HEK293 (cell line): ENCODE measurements around the gene IFIH1.

Experiments used
- CTCF ChIA-PET: fragments of 350-600 bp; formaldehyde crosslinking; extraction: SDS; loops from one replicate; lab custom pipeline; 2021; ENCODE audit warnings: antibody characterized with exemption; lab: Yijun Ruan, JAX
- POLR2A ChIA-PET: fragments of 300-600 bp; formaldehyde crosslinking; extraction: SDS; loops from one replicate; lab custom pipeline; 2020; ENCODE audit warnings: antibody characterized with exemption, inconsistent platforms; lab: Yijun Ruan, JAX
- H3K27ac ChIP-seq: fragments of 200-500 bp; sonication (Bioruptor generic); 2 replicates; pipeline ENCODE4 v1.5.1; 2014; ENCODE audit warnings: low read depth, low read length, control low read depth, inconsistent platforms; ENCODE audit errors: extremely low read depth
- H3K36me3 ChIP-seq, 2 experiments: fragments of 200-500 bp in 1 of 2; sonication (Bioruptor generic) in 1 of 2; 1 replicate in 1 of 2; 2 replicates in 1 of 2; pipeline ENCODE4 v1.5.1; 2014 to 2017; ENCODE audit warnings: inconsistent platforms in 2 of 2, low read length in 2 of 2; ENCODE audit not compliant: control insufficient read depth in 2 of 2, insufficient read depth in 1 of 2
- H3K4me1 ChIP-seq: fragments of 200-500 bp; sonication (Bioruptor generic); 2 replicates; pipeline ENCODE4 v1.5.1; 2014; ENCODE audit warnings: mild to moderate bottlenecking, low read length, inconsistent platforms; ENCODE audit not compliant: control insufficient read depth, insufficient read depth
- H3K4me3 ChIP-seq: 2 replicates; pipeline ENCODE4 v1.5.1; 2011; ENCODE audit warnings: low read depth, mild to moderate bottlenecking, control low read depth, low read length, moderate library complexity
- H3K9me3 ChIP-seq: fragments of 200-500 bp; sonication (Bioruptor generic); 2 replicates; pipeline ENCODE4 v1.5.1; 2014; ENCODE audit warnings: low read depth, low read length, inconsistent platforms; ENCODE audit not compliant: control insufficient read depth, insufficient read depth
- CTCF ChIP-seq: fragments of 450-650 bp; formaldehyde crosslinking; IDR thresholded peaks from 2 replicates; pipeline ENCODE4 v1.5.1; 2016; ENCODE audit warnings: missing biosample characterization, missing genetic modification characterization
- GFI1B ChIP-seq: fragments of 450-650 bp; formaldehyde crosslinking; IDR thresholded peaks from 2 replicates; pipeline ENCODE4 v1.5.1; 2016; ENCODE audit warnings: missing biosample characterization, missing genetic modification characterization
- HIC1 ChIP-seq: fragments of 450-650 bp; formaldehyde crosslinking; IDR thresholded peaks from 2 replicates; pipeline ENCODE4 v1.5.1; 2016; ENCODE audit warnings: missing biosample characterization, missing genetic modification characterization
- KLF16 ChIP-seq: fragments of 450-650 bp; formaldehyde crosslinking; IDR thresholded peaks from 2 replicates; pipeline ENCODE4 v1.5.1; 2017; ENCODE audit warnings: missing biosample characterization, missing genetic modification characterization
- REPIN1 ChIP-seq: fragments of 450-650 bp; formaldehyde crosslinking; IDR thresholded peaks from 2 replicates; pipeline ENCODE4 v1.5.1; 2017; ENCODE audit warnings: missing biosample characterization, missing genetic modification characterization, low read depth
- ZBTB6 ChIP-seq: fragments of 450-650 bp; formaldehyde crosslinking; IDR thresholded peaks from 2 replicates; pipeline ENCODE4 v1.5.1; 2017; ENCODE audit warnings: missing biosample characterization, missing genetic modification characterization
- ZEB2 ChIP-seq: fragments of 450-650 bp; formaldehyde crosslinking; IDR thresholded peaks from 2 replicates; pipeline ENCODE4 v1.5.1; 2016; ENCODE audit warnings: missing biosample characterization, missing genetic modification characterization
- ZNF280D ChIP-seq: fragments of 450-650 bp; formaldehyde crosslinking; IDR thresholded peaks from 2 replicates; pipeline ENCODE4 v1.5.1; 2016; ENCODE audit warnings: missing biosample characterization, missing genetic modification characterization
- ZNF664 ChIP-seq: fragments of 450-650 bp; formaldehyde crosslinking; IDR thresholded peaks from 2 replicates; pipeline ENCODE4 v1.5.1; 2016; ENCODE audit warnings: missing biosample characterization, missing genetic modification characterization
- ZNF785 ChIP-seq: fragments of 450-650 bp; formaldehyde crosslinking; IDR thresholded peaks from 2 replicates; pipeline ENCODE4 v1.5.1; 2016; ENCODE audit warnings: missing biosample characterization, missing genetic modification characterization
- ZSCAN18 ChIP-seq: fragments of 450-650 bp; formaldehyde crosslinking; IDR thresholded peaks from 2 replicates; pipeline ENCODE4 v1.5.1; 2016; ENCODE audit warnings: missing biosample characterization, missing genetic modification characterization

The IFIH1 gene

GRCh38 chr2:162327806-162328205, 9.3 kb upstream of the IFIH1 start:
- no peaks in the 10 kb centered on the region for H3K4me1 ChIP-seq
- H3K9me3 ChIP-seq: no peaks in the 10 kb centered on the region
- H3K4me3 ChIP-seq: no peak overlapping the region
- H3K27ac ChIP-seq: no peak overlapping the region
- CTCF ChIA-PET: interaction anchor here (0.6 to 0.7 kb wide), 4 partner anchors 109 to 1326 kb away, joined by 3 to 4 read pairs (median 4); no protein-coding TSS in a partner anchor
- no peak for TF ChIP-seq ZBTB6 (tag by site-specific recombination)
- H3K36me3 ChIP-seq: no peaks in the 10 kb centered on the region
- POLR2A ChIA-PET: no interaction called here

GRCh38 chr2:162327134-162327769, 8.8 kb upstream of the IFIH1 start:
- ChIA-PET CTCF (interaction anchor here (0.6 to 1.5 kb wide), 9 partner anchors 10 to 1327 kb away, joined by 3 to 6 read pairs (median 3); no protein-coding TSS in a partner anchor), POLR2A (no interaction called here)
- Histone ChIP-seq H3K4me3 (no peak overlapping the region), H3K9me3 (no peaks in the 10 kb centered on the region), H3K36me3 (no peaks in the 10 kb centered on the region), H3K27ac (no peak overlapping the region), H3K4me1 (no peaks in the 10 kb centered on the region)
- 0 out of 2 replicates have a peak, but pooled peaks have one; percentile 21 for TF ChIP-seq CTCF (tag by site-specific recombination)
- TF ChIP-seq ZNF280D (tag by site-specific recombination): no peak

GRCh38 chr2:162324953-162325352, 6.5 kb upstream of the IFIH1 start:
- Histone ChIP-seq H3K27ac (no peak overlapping the region), H3K4me1 (no peaks in the 10 kb centered on the region), H3K4me3 (no peak overlapping the region), H3K36me3 (no peaks in the 10 kb centered on the region), H3K9me3 (no peaks in the 10 kb centered on the region)
- POLR2A ChIA-PET: no interaction called here
- CTCF ChIA-PET: interaction anchor here (0.7 to 1.5 kb wide), 2 partner anchors 16 to 104 kb away, joined by 3 to 4 read pairs; no protein-coding TSS in a partner anchor
- no peak for TF ChIP-seq REPIN1 (tag by site-specific recombination)
- no peak for TF ChIP-seq ZNF664
- TF ChIP-seq GFI1B (tag by site-specific recombination): no peak
- no peak for TF ChIP-seq ZEB2 (tag by site-specific recombination)

- TF ChIP-seq HIC1 (tag by site-specific recombination): no peak
- TF ChIP-seq KLF16 (tag by site-specific recombination): no peak
- no peak for TF ChIP-seq ZSCAN18
- no peak for TF ChIP-seq ZNF785
- Histone ChIP-seq H3K9me3 (no peaks in the 10 kb centered on the region), H3K4me1 (peaks cover 3% of the 10 kb centered on the region; the same call in 1 of the 2 replicates), H3K27ac (no peak overlapping the region), H3K4me3 (no peak overlapping the region), H3K36me3 (no peaks in the 10 kb centered on the region)
- CTCF ChIA-PET: interaction anchor here (2.5 kb wide), 1 partner anchor 100 kb away, joined by 6 read pairs; no protein-coding TSS in a partner anchor
- POLR2A ChIA-PET: no interaction called here
Observed at GRCh38 chr2:162320864-162321517, 2.5 kb upstream of the IFIH1 start.
